H1 (cell line): ENCODE measurements around the gene DRD1.

ENCODE experiments used
- CTCF ChIP-seq, 3 experiments: IDR thresholded peaks; 1 replicate in 2 of 3; 2 replicates in 1 of 3; pipeline versions ENCODE4 v1.5.1 to v1.6.1; 2011; ENCODE audit warnings: low read length in 3 of 3, mild to moderate bottlenecking in 3 of 3, inconsistent platforms in 2 of 3, low read depth in 1 of 3, moderate library complexity in 1 of 3; ENCODE audit not compliant: insufficient read depth in 1 of 3; ENCODE audit errors: control extremely low read depth in 1 of 3
- NRF1 ChIP-seq: IDR thresholded peaks from 2 replicates; pipeline ENCODE4 v1.6.1; 2011; ENCODE audit warnings: mild to moderate bottlenecking, low read depth, low read length, improper control_type of control experiment
- RFX5 ChIP-seq: IDR thresholded peaks from 2 replicates; pipeline ENCODE4 v1.6.1; 2011; ENCODE audit warnings: low read depth, low read length, improper control_type of control experiment, borderline replicate concordance

GRCh38 chr5:175443514-175444059 lies 395 bp downstream of the DRD1 start:
- no peak for TF ChIP-seq RFX5
- TF ChIP-seq CTCF (IDR thresholded peaks at IDR 0.05; ENCODE audit: control extremely low read depth in 1 of 3, insufficient read depth in 1 of 3, low read depth in 1 of 3, low read length in 3 of 3): no peak
- no peak for TF ChIP-seq NRF1
